Measurements from ENCODE around the gene RHBDL1. TPM values are rescaled to one million over a fixed set of nuclear protein-coding genes. Genes with fewer than 3 reads are reported as not detected.
A peak's percentile ranks its signal among the peaks of the same experiment; 100 is the strongest.

The RHBDL1 gene
- total RNA-seq, 2 donors from 2014 or later: 0.42 to 8.0 TPM

- Histone ChIP-seq H3K4me1 (ENCODE audit: control insufficient read depth in 1 of 2, low read depth in 2 of 2) (peaks cover 8 to 15% of the 10 kb centered on the region in 2 donors), H3K27me3 (replicated peaks; ENCODE audit: insufficient read depth) (peaks cover 11% of the 10 kb centered on the region), H3K9me3 (no peaks in the 10 kb centered on the region), H3K4me3 (no peak overlapping the region), H3K27ac (no peak overlapping the region), H3K36me3 (no peaks in the 10 kb centered on the region)
- no peak for ATAC-seq (ENCODE audit: insufficient number of reproducible peaks, low FRiP score, low read depth)
- no peak for DNase-seq (ENCODE audit: low spot score)
- TF ChIP-seq, protein P1, sequence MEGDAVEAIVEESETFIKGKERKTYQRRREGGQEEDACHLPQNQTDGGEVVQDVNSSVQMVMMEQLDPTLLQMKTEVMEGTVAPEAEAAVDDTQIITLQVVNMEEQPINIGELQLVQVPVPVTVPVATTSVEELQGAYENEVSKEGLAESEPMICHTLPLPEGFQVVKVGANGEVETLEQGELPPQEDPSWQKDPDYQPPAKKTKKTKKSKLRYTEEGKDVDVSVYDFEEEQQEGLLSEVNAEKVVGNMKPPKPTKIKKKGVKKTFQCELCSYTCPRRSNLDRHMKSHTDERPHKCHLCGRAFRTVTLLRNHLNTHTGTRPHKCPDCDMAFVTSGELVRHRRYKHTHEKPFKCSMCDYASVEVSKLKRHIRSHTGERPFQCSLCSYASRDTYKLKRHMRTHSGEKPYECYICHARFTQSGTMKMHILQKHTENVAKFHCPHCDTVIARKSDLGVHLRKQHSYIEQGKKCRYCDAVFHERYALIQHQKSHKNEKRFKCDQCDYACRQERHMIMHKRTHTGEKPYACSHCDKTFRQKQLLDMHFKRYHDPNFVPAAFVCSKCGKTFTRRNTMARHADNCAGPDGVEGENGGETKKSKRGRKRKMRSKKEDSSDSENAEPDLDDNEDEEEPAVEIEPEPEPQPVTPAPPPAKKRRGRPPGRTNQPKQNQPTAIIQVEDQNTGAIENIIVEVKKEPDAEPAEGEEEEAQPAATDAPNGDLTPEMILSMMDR (IDR thresholded peaks at IDR 0.05): no peak
Observed at GRCh38 chr16:709566-710499, 34.4 kb downstream of the RHBDL1 start.

- Histone ChIP-seq H3K4me3 (no peak overlapping the region), H3K4me1 (ENCODE audit: control insufficient read depth in 1 of 2, low read depth in 2 of 2) (peaks cover 8 to 19% of the 10 kb centered on the region in 2 donors), H3K27ac (no peak overlapping the region), H3K27me3 (replicated peaks; ENCODE audit: insufficient read depth) (peaks cover 11% of the 10 kb centered on the region), H3K36me3 (no peaks in the 10 kb centered on the region), H3K9me3 (no peaks in the 10 kb centered on the region)
- TF ChIP-seq, protein P1 (IDR thresholded peaks at IDR 0.05): no peak
- DNase-seq (ENCODE audit: low spot score): no peak
- no peak for ATAC-seq (ENCODE audit: insufficient number of reproducible peaks, low FRiP score, low read depth)
Observed at GRCh38 chr16:710500-711075, 35.1 kb downstream of the RHBDL1 start.

GRCh38 chr16:711084-711483, 35.6 kb downstream of the RHBDL1 start:
- ATAC-seq (ENCODE audit: insufficient number of reproducible peaks, low FRiP score, low read depth) (no peak), DNase-seq (ENCODE audit: low spot score) (no peak)
- Histone ChIP-seq H3K4me1 (ENCODE audit: control insufficient read depth in 1 of 2, low read depth in 2 of 2) (peaks cover 12 to 23% of the 10 kb centered on the region in 2 donors), H3K36me3 (no peaks in the 10 kb centered on the region), H3K27me3 (replicated peaks; ENCODE audit: insufficient read depth) (peaks cover 11% of the 10 kb centered on the region), H3K9me3 (no peaks in the 10 kb centered on the region), H3K27ac (no peak overlapping the region), H3K4me3 (no peak overlapping the region)
- TF ChIP-seq, protein P1 (IDR thresholded peaks at IDR 0.05): no peak

GRCh38 chr16:711548-712320, 36.3 kb downstream of the RHBDL1 start:
- Histone ChIP-seq H3K27me3 (replicated peaks; ENCODE audit: insufficient read depth) (peaks cover 11% of the 10 kb centered on the region), H3K9me3 (no peaks in the 10 kb centered on the region), H3K36me3 (no peaks in the 10 kb centered on the region), H3K4me3 (no peak overlapping the region), H3K27ac (no peak overlapping the region), H3K4me1 (ENCODE audit: control insufficient read depth in 1 of 2, low read depth in 2 of 2) (peaks cover 12 to 30% of the 10 kb centered on the region in 2 donors)
- ATAC-seq (ENCODE audit: insufficient number of reproducible peaks, low FRiP score, low read depth) (no peak), DNase-seq (ENCODE audit: low spot score) (no peak)
- TF ChIP-seq, protein P1 (IDR thresholded peaks at IDR 0.05): peak; percentile 93
